ENCODE data around the gene ISM1. TPM values are rescaled to one million over a fixed set of nuclear protein-coding genes. Genes with fewer than 3 reads are reported as not detected.

Gene ISM1
- polyA plus RNA-seq, 1 donor from 2014 or later, result not detected

GRCh38 chr20:13302647-13303450 lies 81.8 kb downstream of the ISM1 start:
- H2AFZ ChIP-seq (ENCODE audit: low read depth, low read length), result no peak overlapping the region
- no peak overlapping the region for H3K4me2 ChIP-seq (ENCODE audit: low read length)
- no peak overlapping the region for H3K9ac ChIP-seq (ENCODE audit: low read length)
- H3K27me3 ChIP-seq (ENCODE audit: insufficient read depth, low read depth, low read length), result no peaks in the 10 kb centered on the region
- H3K36me3 ChIP-seq (ENCODE audit: insufficient read depth, low read length), result no peaks in the 10 kb centered on the region
- TF ChIP-seq TAF1 (IDR thresholded peaks at IDR 0.05; ENCODE audit: low read depth), result no peak
- no peak for TF ChIP-seq SMC3 (conservative IDR thresholded peaks at IDR 0.05; ENCODE audit: poor library complexity)
- no peak for TF ChIP-seq MXI1 (conservative IDR thresholded peaks at IDR 0.05; ENCODE audit: poor library complexity, severe bottlenecking)
- TF ChIP-seq EZH2 (IDR thresholded peaks at IDR 0.05; ENCODE audit: borderline replicate concordance, insufficient read depth, low read length, poor library complexity, severe bottlenecking), result no peak
- no peak overlapping the region for H3K27ac ChIP-seq (ENCODE audit: low read length)
- H4K20me1 ChIP-seq (ENCODE audit: insufficient read depth), result no peaks in the 10 kb centered on the region
- H3K79me2 ChIP-seq (replicated peaks; ENCODE audit: insufficient read depth, low read length), result no peaks in the 10 kb centered on the region
- no peaks in the 10 kb centered on the region for H3F3A ChIP-seq (ENCODE audit: insufficient read depth, low read length, poor library complexity, severe bottlenecking)
- no peaks in the 10 kb centered on the region for H3K9me2 ChIP-seq (ENCODE audit: insufficient read depth, low read length)
- no peaks in the 10 kb centered on the region for H3K9me3 ChIP-seq (ENCODE audit: low read length)
- no peak overlapping the region for H3K4me3 ChIP-seq (ENCODE audit: low read length)

GRCh38 chr20:13305284-13305683 lies 84.2 kb downstream of the ISM1 start:
- Histone ChIP-seq H3K9me2 (ENCODE audit: insufficient read depth, low read length) (no peaks in the 10 kb centered on the region), H3K4me3 (ENCODE audit: low read length) (no peak overlapping the region), H4K20me1 (ENCODE audit: insufficient read depth) (no peaks in the 10 kb centered on the region), H2AFZ (ENCODE audit: low read depth, low read length) (no peak overlapping the region), H3K27me3 (ENCODE audit: insufficient read depth, low read depth, low read length) (no peaks in the 10 kb centered on the region), H3K4me2 (ENCODE audit: low read length) (no peak overlapping the region), H3K79me2 (replicated peaks; ENCODE audit: insufficient read depth, low read length) (no peaks in the 10 kb centered on the region), H3K36me3 (ENCODE audit: insufficient read depth, low read length) (no peaks in the 10 kb centered on the region), H3K9ac (ENCODE audit: low read length) (no peak overlapping the region), H3F3A (ENCODE audit: insufficient read depth, low read length, poor library complexity, severe bottlenecking) (no peaks in the 10 kb centered on the region), H3K9me3 (ENCODE audit: low read length) (no peaks in the 10 kb centered on the region), H3K27ac (ENCODE audit: low read length) (no peak overlapping the region)
- no peak for TF ChIP-seq SMC3 (conservative IDR thresholded peaks at IDR 0.05; ENCODE audit: poor library complexity)
- no peak for TF ChIP-seq RAD21 (conservative IDR thresholded peaks at IDR 0.05)
- no peak for TF ChIP-seq TAF1 (IDR thresholded peaks at IDR 0.05; ENCODE audit: low read depth)
- TF ChIP-seq MXI1 (conservative IDR thresholded peaks at IDR 0.05; ENCODE audit: poor library complexity, severe bottlenecking), result no peak
- no peak for TF ChIP-seq EP300 (conservative IDR thresholded peaks at IDR 0.05; ENCODE audit: poor library complexity, severe bottlenecking)
- no peak for TF ChIP-seq POLR2AphosphoS5 (IDR thresholded peaks at IDR 0.05)
- TF ChIP-seq, protein P1, sequence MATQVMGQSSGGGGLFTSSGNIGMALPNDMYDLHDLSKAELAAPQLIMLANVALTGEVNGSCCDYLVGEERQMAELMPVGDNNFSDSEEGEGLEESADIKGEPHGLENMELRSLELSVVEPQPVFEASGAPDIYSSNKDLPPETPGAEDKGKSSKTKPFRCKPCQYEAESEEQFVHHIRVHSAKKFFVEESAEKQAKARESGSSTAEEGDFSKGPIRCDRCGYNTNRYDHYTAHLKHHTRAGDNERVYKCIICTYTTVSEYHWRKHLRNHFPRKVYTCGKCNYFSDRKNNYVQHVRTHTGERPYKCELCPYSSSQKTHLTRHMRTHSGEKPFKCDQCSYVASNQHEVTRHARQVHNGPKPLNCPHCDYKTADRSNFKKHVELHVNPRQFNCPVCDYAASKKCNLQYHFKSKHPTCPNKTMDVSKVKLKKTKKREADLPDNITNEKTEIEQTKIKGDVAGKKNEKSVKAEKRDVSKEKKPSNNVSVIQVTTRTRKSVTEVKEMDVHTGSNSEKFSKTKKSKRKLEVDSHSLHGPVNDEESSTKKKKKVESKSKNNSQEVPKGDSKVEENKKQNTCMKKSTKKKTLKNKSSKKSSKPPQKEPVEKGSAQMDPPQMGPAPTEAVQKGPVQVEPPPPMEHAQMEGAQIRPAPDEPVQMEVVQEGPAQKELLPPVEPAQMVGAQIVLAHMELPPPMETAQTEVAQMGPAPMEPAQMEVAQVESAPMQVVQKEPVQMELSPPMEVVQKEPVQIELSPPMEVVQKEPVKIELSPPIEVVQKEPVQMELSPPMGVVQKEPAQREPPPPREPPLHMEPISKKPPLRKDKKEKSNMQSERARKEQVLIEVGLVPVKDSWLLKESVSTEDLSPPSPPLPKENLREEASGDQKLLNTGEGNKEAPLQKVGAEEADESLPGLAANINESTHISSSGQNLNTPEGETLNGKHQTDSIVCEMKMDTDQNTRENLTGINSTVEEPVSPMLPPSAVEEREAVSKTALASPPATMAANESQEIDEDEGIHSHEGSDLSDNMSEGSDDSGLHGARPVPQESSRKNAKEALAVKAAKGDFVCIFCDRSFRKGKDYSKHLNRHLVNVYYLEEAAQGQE (IDR thresholded peaks at IDR 0.05; ENCODE audit: borderline replicate concordance), result no peak
- TF ChIP-seq, protein P2, sequence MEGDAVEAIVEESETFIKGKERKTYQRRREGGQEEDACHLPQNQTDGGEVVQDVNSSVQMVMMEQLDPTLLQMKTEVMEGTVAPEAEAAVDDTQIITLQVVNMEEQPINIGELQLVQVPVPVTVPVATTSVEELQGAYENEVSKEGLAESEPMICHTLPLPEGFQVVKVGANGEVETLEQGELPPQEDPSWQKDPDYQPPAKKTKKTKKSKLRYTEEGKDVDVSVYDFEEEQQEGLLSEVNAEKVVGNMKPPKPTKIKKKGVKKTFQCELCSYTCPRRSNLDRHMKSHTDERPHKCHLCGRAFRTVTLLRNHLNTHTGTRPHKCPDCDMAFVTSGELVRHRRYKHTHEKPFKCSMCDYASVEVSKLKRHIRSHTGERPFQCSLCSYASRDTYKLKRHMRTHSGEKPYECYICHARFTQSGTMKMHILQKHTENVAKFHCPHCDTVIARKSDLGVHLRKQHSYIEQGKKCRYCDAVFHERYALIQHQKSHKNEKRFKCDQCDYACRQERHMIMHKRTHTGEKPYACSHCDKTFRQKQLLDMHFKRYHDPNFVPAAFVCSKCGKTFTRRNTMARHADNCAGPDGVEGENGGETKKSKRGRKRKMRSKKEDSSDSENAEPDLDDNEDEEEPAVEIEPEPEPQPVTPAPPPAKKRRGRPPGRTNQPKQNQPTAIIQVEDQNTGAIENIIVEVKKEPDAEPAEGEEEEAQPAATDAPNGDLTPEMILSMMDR (IDR thresholded peaks at IDR 0.05; ENCODE audit: poor library complexity, severe bottlenecking), result no peak

All from neural cell (in vitro differentiated cells).